IgD-negative memory B cell (primary cell): ENCODE measurements around the gene SAPCD1. TPM values are rescaled to one million over a fixed set of nuclear protein-coding genes. Genes with fewer than 3 reads are reported as not detected.

Experiments
- H3K27ac Mint-ChIP-seq, 3 donors: one replicate each; pipeline ENCODE4 v1.8.0; 2020 to 2022; ENCODE audit warnings: mild to moderate bottlenecking in 3 of 3, mixed read lengths in 3 of 3, moderate library complexity in 1 of 3
- H3K27me3 Mint-ChIP-seq: one replicate; pipeline ENCODE4 v1.8.0; 2021; ENCODE audit warnings: mixed read lengths
- H3K36me3 Mint-ChIP-seq: one replicate; pipeline ENCODE4 v1.8.0; 2020; ENCODE audit warnings: mild to moderate bottlenecking, mixed read lengths
- H3K4me1 Mint-ChIP-seq, 3 donors: one replicate each; pipeline ENCODE4 v1.8.0; 2020 to 2022; ENCODE audit warnings: mixed read lengths in 3 of 3, mild to moderate bottlenecking in 1 of 3
- H3K4me3 Mint-ChIP-seq, 4 donors: one replicate each; pipeline ENCODE4 v1.8.0; 2020 to 2022; ENCODE audit warnings: mild to moderate bottlenecking in 4 of 4, mixed read lengths in 4 of 4, moderate library complexity in 3 of 4
- H3K9me3 Mint-ChIP-seq, 3 donors: one replicate each; pipeline ENCODE4 v1.8.0; 2020 to 2021; ENCODE audit warnings: mixed read lengths in 3 of 3, mild to moderate bottlenecking in 1 of 3
- polyA plus RNA-seq: library from polyadenylated mRNA; unstranded; fragments of 300-500 nt; fragmentation: Illumina TruSeq; gene quantifications from one replicate; pipeline ENCODE4 v1.2.3, GENCODE V29; 2021

Gene SAPCD1
- not detected for polyA plus RNA-seq

DNA sequence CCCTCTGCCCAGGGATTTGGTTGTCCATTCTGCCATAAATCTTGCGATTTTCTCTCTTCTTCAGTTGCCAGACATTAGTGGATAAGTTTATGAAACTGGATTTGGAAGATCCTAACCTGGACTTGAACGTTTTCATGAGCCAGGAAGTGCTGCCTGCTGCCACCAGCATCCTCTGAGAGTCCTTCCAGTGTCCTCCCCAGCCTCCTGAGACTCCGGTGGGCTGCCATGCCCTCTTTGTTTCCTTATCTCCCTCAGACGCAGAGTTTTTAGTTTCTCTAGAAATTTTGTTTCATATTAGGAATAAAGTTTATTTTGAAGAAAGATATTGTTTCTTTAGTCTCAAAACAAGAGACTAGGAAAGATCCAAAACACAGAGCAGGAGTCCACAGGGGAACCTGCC is at the start of gene SAPCD1:
Gene SAPCD1 (plus strand): TSS at position 301 of the 400 bp plus-strand sequence. CDS start 399 bp downstream, outside the sequence.
- Mint-ChIP-seq H3K4me3 (no peak within 1 kb of the TSS), H3K27me3 (no peaks in the 10 kb centered on the region), H3K4me1 (peaks cover 0 to 1% (median 0%) of the 10 kb centered on the region in 3 donors), H3K9me3 (no peaks in the 10 kb centered on the region), H3K36me3 (peaks cover 13% of the 10 kb centered on the region), H3K27ac (peak within 1 kb of the TSS in 2 of 3 donors; percentile 35 to 46)

DNA sequence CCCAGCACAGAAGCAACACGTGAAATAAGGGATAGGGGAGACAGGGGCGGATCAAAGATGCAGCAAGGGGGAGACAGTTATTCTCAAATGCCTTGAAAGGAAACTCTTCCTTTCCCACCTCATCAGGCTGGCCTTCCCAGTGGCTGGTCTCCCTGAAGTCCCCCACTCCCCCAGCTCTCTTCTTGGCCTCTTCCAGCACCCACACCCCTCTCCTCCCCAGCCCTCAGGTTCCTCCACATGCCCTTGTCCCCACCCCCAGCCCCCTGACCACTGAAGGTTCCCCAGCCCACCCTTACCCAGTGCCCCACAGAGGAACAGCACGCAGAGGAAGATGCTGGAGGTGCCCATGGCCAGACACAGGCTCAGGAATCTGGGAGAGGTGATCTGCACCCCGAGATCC is 49.0 kb upstream of the SAPCD1 start:
- Mint-ChIP-seq H3K27me3 (peaks cover 6% of the 10 kb centered on the region), H3K4me3 (peak overlapping the region in 1 of 4 donors; percentile 57), H3K36me3 (peaks cover 3% of the 10 kb centered on the region), H3K4me1 (peaks cover 9 to 18% (median 16%) of the 10 kb centered on the region in 3 donors), H3K27ac (peak overlapping the region in 1 of 3 donors; percentile 83), H3K9me3 (no peaks in the 10 kb centered on the region)

DNA sequence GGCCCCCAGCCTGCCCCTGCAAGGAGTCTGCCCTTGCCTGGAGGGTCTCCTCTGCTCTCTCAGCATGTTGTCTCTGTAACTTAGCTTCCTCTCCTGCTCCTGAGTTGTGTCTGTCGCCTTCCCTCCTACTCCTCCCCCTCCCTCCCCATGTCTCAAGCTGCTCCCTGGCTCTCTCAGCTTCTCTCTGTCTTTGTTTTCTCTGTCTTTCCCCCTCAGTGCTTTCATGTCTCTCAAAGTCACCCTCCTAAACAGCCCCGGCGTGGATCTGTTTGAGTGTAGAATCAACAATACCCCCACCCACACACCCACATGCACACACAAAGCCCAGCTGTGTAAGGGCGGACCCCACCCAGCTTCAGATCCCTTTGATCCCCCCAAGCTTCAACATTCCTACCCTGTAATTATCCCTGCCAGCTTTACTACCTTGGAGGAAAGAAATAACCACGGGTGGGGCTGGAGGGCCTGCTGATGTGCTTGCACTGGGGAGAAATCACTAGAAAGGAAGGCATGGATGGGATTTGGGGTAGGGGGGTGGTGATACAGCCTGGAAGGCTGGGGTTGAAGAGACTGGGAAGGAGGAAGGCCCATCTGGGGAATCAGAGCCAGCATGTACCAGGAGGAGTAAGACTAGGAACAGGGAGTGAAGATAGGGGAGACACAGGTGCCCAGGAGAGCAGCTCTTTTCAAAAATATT is 48.3 kb upstream of the SAPCD1 start:
- no peak overlapping the region for H3K27ac Mint-ChIP-seq
- peaks cover 3% of the 10 kb centered on the region for H3K36me3 Mint-ChIP-seq
- no peaks in the 10 kb centered on the region for H3K9me3 Mint-ChIP-seq
- H3K27me3 Mint-ChIP-seq: peaks cover 6% of the 10 kb centered on the region
- no peak overlapping the region for H3K4me3 Mint-ChIP-seq
- H3K4me1 Mint-ChIP-seq: peaks cover 9 to 19% (median 18%) of the 10 kb centered on the region in 3 donors

DNA sequence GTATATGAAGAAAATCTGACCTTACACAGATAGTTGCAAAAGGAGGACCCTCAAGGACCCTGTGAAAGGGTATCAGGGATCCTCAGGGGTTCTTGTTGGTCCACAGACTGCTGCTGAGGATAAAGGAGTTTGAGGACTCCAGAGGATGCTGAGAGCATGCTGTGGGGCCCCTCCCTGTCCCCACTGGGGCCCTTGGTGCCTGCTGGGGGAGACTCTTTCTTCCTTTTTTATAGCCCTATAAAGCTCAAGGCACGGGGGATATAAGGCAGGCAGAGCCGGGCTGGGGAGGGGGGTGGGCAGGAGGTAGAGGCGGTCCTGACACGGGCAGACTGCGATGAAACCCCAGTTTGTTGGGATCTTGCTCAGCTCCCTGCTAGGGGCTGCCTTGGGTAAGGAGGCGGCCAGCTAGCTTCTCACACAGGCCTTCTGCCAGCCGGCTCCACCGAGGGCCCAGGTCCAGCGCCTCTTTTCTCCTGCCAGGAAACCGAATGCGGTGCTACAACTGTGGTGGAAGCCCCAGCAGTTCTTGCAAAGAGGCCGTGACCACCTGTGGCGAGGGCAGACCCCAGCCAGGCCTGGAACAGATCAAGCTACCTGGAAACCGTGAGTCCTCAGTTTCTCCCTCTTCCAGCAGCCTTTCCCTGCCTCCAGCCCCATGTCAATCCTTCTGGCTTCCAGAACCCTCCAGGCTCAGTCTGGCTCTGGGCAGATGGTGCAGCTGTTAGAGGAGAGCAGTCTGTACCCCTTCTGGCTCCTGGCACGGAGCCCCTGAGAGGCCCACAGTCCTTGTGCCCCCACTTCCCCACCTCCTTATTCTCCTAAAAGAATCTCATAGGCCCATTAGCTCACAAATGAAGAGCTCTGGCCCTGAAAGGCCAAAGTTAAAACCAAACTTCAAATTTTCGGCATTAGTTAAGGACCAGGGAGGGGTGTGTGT is 47.2 kb upstream of the SAPCD1 start, which contains the start of gene LY6G6D:
Gene LY6G6D (plus strand): TSS at position 327 of the 937 bp plus-strand sequence. CDS start 8 bp downstream, at position 335.
- peaks cover 3% of the 10 kb centered on the region for H3K36me3 Mint-ChIP-seq
- H3K4me3 Mint-ChIP-seq: no peak within 1 kb of the TSS
- peaks cover 9 to 19% (median 18%) of the 10 kb centered on the region in 3 donors for H3K4me1 Mint-ChIP-seq
- no peaks in the 10 kb centered on the region for H3K9me3 Mint-ChIP-seq
- H3K27ac Mint-ChIP-seq: no peak within 1 kb of the TSS
- peaks cover 6% of the 10 kb centered on the region for H3K27me3 Mint-ChIP-seq

DNA sequence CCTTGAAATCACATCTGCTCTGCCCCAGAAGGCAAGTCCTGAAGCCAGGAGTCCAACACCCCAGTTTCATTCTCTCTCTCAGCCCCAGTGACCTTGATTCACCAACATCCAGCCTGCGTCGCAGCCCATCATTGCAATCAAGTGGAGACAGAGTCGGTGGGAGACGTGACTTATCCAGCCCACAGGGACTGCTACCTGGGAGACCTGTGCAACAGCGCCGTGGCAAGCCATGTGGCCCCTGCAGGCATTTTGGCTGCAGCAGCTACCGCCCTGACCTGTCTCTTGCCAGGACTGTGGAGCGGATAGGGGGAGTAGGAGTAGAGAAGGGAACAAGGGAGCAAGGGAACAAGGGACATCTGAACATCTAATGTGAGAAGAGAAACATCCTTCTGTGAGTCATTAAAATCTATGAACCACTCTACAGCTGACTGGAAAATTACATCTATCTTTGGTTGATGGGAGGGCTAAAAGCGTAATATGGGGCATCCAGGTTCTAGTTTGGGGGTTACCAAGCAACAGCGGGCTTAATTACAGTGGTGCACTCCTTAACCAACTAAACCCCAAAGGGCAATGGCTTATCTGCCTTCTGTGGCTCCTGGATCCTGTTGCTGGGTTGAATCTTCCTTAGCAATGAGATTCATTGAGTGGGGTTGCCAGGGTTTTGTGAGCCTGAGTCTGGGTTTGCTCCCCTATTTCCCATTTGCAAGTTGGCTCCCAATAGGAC is 44.8 kb upstream of the SAPCD1 start:
- H3K36me3 Mint-ChIP-seq: no peaks in the 10 kb centered on the region
- H3K4me1 Mint-ChIP-seq: peaks cover 0 to 7% (median under 1%) of the 10 kb centered on the region in 3 donors
- H3K27me3 Mint-ChIP-seq: no peaks in the 10 kb centered on the region
- no peaks in the 10 kb centered on the region for H3K9me3 Mint-ChIP-seq
- no peak overlapping the region for H3K4me3 Mint-ChIP-seq
- no peak overlapping the region for H3K27ac Mint-ChIP-seq

DNA sequence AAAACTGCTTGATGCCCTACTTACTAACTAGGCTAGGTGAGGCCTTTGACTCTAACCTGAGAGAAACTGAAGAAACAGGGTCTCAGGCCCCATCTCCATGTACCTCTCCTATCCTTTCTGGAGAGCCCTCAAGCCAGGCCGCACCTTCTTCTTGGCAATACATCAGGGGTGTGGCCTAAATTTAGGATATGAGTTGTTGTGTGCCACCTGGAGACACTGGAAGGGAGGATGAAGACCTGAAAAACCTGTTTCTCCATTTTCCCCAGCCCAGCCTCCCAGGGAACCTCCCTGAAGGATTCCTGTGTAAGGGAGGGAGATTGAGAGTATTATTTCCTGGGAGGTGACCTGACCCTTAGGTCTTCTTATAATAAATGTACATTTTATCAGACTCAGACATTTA is 44.2 kb upstream of the SAPCD1 start:
- no peak overlapping the region for H3K27ac Mint-ChIP-seq
- H3K4me1 Mint-ChIP-seq: peaks cover 0 to 8% (median under 1%) of the 10 kb centered on the region in 3 donors
- no peak overlapping the region for H3K4me3 Mint-ChIP-seq
- H3K27me3 Mint-ChIP-seq: no peaks in the 10 kb centered on the region
- H3K36me3 Mint-ChIP-seq: no peaks in the 10 kb centered on the region
- no peaks in the 10 kb centered on the region for H3K9me3 Mint-ChIP-seq

DNA sequence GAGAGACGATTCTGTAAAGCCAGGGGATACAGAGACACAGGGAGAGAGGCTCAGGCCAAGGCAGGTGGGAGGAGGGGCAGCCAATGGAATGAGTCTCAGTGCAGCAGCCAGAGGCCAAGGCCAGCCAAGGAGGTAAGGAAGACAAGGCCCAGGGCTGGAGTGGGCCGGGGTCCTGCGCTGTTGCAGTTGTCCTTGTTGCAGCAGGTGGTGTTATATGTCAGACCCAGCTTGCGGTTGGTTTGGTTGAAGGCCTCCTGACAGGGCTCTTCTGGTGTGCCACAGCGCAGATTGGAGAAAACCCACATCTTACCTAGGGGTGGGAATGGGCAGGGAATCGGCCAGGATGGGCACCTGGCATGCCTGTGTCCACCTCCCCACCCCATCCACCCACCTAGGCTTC is 43.5 kb upstream of the SAPCD1 start:
- no peak overlapping the region for H3K4me3 Mint-ChIP-seq
- H3K27ac Mint-ChIP-seq: no peak overlapping the region
- H3K27me3 Mint-ChIP-seq: no peaks in the 10 kb centered on the region
- H3K9me3 Mint-ChIP-seq: no peaks in the 10 kb centered on the region
- H3K36me3 Mint-ChIP-seq: no peaks in the 10 kb centered on the region
- peaks cover 0 to 7% (median 2%) of the 10 kb centered on the region in 3 donors for H3K4me1 Mint-ChIP-seq

DNA sequence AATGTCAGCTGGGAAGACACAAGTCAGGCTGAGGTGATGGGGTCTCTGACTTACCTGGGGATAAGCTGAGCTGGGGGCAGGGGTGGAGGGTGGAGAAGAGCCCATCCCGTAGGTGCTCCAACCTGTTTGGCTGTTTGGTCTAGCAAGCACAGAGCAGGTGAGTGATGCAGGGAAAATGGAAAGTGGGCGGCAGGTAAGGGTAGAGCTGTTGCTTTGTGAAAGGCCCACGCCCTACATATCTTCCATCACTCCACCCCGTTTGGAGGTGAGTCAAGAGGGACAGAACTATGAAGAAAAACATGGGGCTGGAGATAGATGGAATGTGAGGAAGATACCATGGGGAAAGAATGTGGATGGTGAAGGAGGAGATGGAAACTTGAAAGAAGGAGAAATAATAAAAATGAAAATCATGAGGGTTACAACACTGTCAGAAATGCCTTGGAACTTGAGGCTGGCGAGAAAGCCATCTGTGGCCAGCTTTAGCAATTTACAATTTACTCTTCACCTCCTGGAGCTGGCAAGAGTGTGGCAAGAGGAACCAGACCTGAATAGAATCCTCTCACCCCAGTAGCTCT is 42.2 kb upstream of the SAPCD1 start:
- peak overlapping the region in 1 of 3 donors; percentile 14 for H3K27ac Mint-ChIP-seq
- H3K4me3 Mint-ChIP-seq: peak overlapping the region in 1 of 4 donors; percentile 68
- no peaks in the 10 kb centered on the region for H3K27me3 Mint-ChIP-seq

DNA sequence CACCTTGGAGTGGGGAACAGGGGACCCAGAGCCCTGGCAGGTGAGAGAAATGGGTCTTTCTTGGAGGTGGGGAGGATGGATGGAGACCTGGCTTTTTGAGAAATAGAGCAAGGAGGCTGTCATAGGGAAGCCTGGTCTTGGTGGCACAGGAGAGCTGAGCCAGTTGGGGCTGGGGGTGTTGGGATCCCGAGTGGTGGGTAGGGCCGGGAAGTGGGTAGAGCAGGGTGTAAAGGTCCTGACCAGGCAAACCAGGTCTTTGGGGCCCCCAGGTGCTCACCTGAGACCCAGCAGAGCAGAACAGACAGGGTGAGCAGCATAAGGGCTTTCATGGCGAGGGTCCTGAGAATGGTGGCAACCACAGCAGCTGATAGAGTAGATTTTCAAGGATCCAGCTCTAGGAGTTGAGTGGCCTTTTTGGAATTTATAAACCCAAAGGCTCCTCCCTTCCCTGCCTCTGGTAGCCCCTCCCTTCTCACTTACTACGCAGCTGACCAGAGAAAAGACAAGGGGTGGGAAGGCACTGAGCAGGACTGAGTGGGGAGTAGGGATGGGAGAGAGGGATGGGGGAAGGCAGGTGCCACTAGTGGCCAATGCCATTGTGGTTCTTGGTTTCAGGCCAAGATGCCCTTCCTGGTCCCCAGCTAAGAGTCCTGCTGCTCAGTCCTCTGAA is 41.0 kb upstream of the SAPCD1 start, which contains the start of gene LY6G6C:
Gene LY6G6C (minus strand): TSS at position 396 of the 670 bp plus-strand sequence. CDS start 67 bp downstream, at position 329.
- Mint-ChIP-seq H3K4me1 (peaks cover 7 to 17% (median 10%) of the 10 kb centered on the region in 3 donors), H3K27ac (peak within 1 kb of the TSS in 1 of 3 donors; percentile 85), H3K27me3 (no peaks in the 10 kb centered on the region), H3K9me3 (no peaks in the 10 kb centered on the region), H3K4me3 (no peak within 1 kb of the TSS), H3K36me3 (peaks cover 11% of the 10 kb centered on the region)

More for the DNA sequence above, 42.2 kb upstream of the SAPCD1 start:
- no peaks in the 10 kb centered on the region for H3K9me3 Mint-ChIP-seq
- peaks cover 4% of the 10 kb centered on the region for H3K36me3 Mint-ChIP-seq
- peaks cover 0 to 10% (median 2%) of the 10 kb centered on the region in 3 donors for H3K4me1 Mint-ChIP-seq

DNA sequence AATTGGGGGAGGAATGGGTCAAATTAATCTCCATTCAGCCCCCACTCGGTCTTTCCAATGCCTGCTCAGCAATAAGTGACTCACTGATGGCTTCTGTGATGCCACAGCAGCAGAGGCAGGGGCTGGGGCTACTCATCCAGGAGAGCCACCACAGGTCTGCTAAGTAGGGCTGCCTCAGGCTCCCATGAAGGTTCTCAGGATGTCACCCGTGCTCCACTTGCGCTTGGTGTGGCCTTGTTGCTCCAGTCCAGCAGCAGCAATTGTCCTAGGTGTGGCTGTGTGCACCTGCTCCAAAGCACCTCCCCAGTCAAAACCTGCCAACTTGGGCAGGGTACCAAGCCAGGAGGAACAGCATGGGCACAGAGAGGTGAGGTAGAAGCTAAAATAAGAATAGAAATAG is 40.3 kb upstream of the SAPCD1 start:
- peaks cover 15% of the 10 kb centered on the region for H3K36me3 Mint-ChIP-seq

DNA sequence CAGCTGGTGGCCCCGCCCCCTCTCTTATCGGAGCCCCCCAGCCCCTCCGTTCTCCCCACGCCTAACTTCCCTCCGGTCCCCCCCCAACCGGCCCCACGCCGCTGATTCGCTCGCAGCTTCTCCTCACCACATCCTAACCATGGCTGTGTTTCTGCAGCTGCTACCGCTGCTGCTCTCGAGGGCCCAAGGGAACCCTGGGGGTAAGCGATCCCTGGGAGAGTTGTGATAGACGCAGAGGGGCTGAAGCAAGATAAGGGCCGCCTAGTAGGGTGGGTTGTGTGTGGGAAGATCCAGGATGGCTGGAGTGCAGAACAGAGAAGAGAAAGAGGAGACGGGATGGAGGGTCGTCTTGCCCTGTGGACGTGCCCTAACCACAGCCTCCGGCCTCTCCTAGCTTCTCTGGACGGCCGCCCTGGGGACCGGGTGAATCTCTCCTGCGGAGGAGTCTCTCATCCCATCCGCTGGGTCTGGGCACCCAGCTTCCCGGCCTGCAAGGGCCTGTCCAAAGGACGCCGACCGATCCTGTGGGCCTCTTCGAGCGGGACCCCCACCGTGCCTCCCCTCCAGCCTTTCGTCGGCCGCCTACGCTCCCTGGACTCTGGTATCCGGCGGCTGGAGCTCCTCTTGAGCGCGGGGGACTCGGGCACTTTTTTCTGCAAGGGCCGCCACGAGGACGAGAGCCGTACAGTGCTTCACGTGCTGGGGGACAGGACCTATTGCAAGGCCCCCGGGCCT is 39.0 kb upstream of the SAPCD1 start, which contains the start of gene MPIG6B:
Gene MPIG6B (plus strand): TSS at position 129 of the 735 bp plus-strand sequence. CDS start 11 bp downstream, at position 140.
- Mint-ChIP-seq H3K9me3 (no peaks in the 10 kb centered on the region), H3K27me3 (no peaks in the 10 kb centered on the region), H3K4me3 (peak within 1 kb of the TSS in 2 of 4 donors; percentile 17 to 48), H3K4me1 (peaks cover 18 to 30% (median 26%) of the 10 kb centered on the region in 3 donors), H3K27ac (peak within 1 kb of the TSS in 2 of 3 donors; percentile 31 to 57), H3K36me3 (peaks cover 20% of the 10 kb centered on the region)

More for the DNA sequence above, 40.3 kb upstream of the SAPCD1 start:
- no peak overlapping the region for H3K4me3 Mint-ChIP-seq
- H3K27ac Mint-ChIP-seq: no peak overlapping the region
- H3K9me3 Mint-ChIP-seq: no peaks in the 10 kb centered on the region
- H3K4me1 Mint-ChIP-seq: peaks cover 12 to 24% (median 17%) of the 10 kb centered on the region in 3 donors
- no peaks in the 10 kb centered on the region for H3K27me3 Mint-ChIP-seq

DNA sequence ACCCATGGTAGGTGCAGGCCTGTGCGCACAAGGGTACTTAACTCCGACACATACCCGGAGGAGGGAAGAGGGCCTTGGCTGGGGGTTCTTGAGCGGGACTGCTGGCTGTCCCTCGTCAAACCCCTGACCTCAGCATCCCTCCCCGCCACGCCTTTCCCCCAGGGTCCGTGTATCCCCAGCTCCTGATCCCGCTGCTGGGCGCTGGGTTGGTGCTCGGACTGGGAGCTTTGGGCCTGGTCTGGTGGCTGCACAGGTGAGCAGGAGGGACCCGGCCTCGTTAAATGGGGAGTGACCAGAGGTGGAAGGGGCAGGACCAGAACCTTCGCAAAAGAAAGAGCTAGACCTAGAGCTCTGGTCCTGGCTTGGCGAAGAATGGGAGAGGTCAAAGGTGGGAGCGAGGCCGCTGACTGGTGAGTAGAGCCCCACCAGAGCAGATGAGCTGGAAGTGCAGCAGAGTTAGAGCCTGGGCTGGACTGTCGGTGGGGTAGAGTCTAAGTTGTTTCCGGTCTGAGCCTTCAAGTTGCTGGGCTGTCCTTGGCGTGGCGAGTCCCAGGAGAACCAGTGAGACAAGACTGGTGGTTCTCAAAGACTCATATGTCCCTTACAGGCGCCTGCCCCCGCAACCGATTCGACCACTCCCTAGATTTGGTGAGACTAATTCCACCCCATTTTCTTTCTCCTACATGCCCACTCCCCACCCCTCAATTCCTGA is 38.3 kb upstream of the SAPCD1 start:
- no peaks in the 10 kb centered on the region for H3K9me3 Mint-ChIP-seq
- H3K4me3 Mint-ChIP-seq: no peak overlapping the region
- peaks cover 20% of the 10 kb centered on the region for H3K36me3 Mint-ChIP-seq
- H3K27me3 Mint-ChIP-seq: no peaks in the 10 kb centered on the region
- H3K4me1 Mint-ChIP-seq: peaks cover 21 to 33% (median 33%) of the 10 kb centered on the region in 3 donors
- H3K27ac Mint-ChIP-seq: no peak overlapping the region
